DND-41 (cell line): ENCODE measurements around the gene FGFR3.

ENCODE experiments used
- ATAC-seq: fragments of 200-7000 bp; cut with Tn5 transposase; 3 replicates; pipeline ENCODE4 v1.9.1; 2021; ENCODE audit warnings: low read depth; ENCODE audit not compliant: insufficient read depth
- DNase-seq: peaks from one replicate; pipeline ENCODE4 v3.0.0-alpha.2; 2020
- H2AFZ ChIP-seq: 2 replicates; pipeline ENCODE4 v1.6.0; 2012; ENCODE audit warnings: low read depth, low read length
- H3K27ac ChIP-seq: 2 replicates; pipeline ENCODE4 v1.5.1; 2012; ENCODE audit warnings: low read length, inconsistent platforms
- H3K27me3 ChIP-seq: fragments of 200-600 bp; sonication (generic); 2 replicates; pipeline ENCODE4 v1.6.0; 2012; ENCODE audit warnings: low read length, mild to moderate bottlenecking, inconsistent platforms; ENCODE audit not compliant: insufficient read depth, poor library complexity
- H3K36me3 ChIP-seq: 2 replicates; pipeline ENCODE4 v1.5.1; 2012; ENCODE audit warnings: low read length, inconsistent platforms; ENCODE audit not compliant: insufficient read depth
- H3K4me1 ChIP-seq: 2 replicates; pipeline ENCODE4 v1.5.1; 2012; ENCODE audit warnings: mild to moderate bottlenecking, low read length; ENCODE audit not compliant: insufficient read depth
- H3K4me2 ChIP-seq: 2 replicates; pipeline ENCODE4 v1.6.0; 2012; ENCODE audit warnings: mild to moderate bottlenecking, moderate library complexity, low read length, inconsistent platforms; ENCODE audit not compliant: insufficient read depth
- H3K4me3 ChIP-seq, 2 experiments: fragments of 200-600 bp in 1 of 2; shearing (Covaris generic) in 1 of 2; 2 replicates each; pipeline ENCODE4 v1.5.1; 2012 to 2016; ENCODE audit warnings: inconsistent platforms in 2 of 2, low read length in 2 of 2, mild to moderate bottlenecking in 2 of 2, low read depth in 1 of 2, moderate library complexity in 1 of 2
- H3K79me2 ChIP-seq: 2 replicates; pipeline ENCODE4 v1.6.0; 2012; ENCODE audit warnings: low read length, inconsistent platforms; ENCODE audit not compliant: insufficient read depth
- H3K9ac ChIP-seq: 2 replicates; pipeline ENCODE4 v1.6.0; 2012; ENCODE audit warnings: low read depth, mild to moderate bottlenecking, inconsistent platforms, low read length, moderate library complexity
- H3K9me3 ChIP-seq: 2 replicates; pipeline ENCODE4 v1.5.1; 2012; ENCODE audit warnings: low read length, moderate library complexity, mild to moderate bottlenecking, inconsistent platforms; ENCODE audit not compliant: insufficient read depth, severe bottlenecking
- H4K20me1 ChIP-seq: 2 replicates; pipeline ENCODE4 v1.6.0; 2012; ENCODE audit warnings: low read length; ENCODE audit not compliant: insufficient read depth
- EZH2 ChIP-seq: IDR thresholded peaks from 3 replicates; pipeline ENCODE4 v1.6.1; 2012; ENCODE audit warnings: borderline replicate concordance, low read depth, mild to moderate bottlenecking, moderate library complexity, low read length, inconsistent platforms; ENCODE audit not compliant: severe bottlenecking
- TF ChIP-seq, protein P1 (sequence below): IDR thresholded peaks from 2 replicates; pipeline ENCODE4 v1.5.1; 2012; ENCODE audit warnings: borderline replicate concordance, low read length, moderate library complexity, mild to moderate bottlenecking; ENCODE audit not compliant: poor library complexity, severe bottlenecking; ENCODE audit errors: extremely low read depth

Gene FGFR3

GRCh38 chr4:1778642-1779392 lies 14.3 kb upstream of the FGFR3 start:
- H3K4me3 ChIP-seq, result no peak overlapping the region
- ATAC-seq, result no peak
- H2AFZ ChIP-seq, result no peak overlapping the region
- TF ChIP-seq EZH2, result no peak
- TF ChIP-seq, protein P1, sequence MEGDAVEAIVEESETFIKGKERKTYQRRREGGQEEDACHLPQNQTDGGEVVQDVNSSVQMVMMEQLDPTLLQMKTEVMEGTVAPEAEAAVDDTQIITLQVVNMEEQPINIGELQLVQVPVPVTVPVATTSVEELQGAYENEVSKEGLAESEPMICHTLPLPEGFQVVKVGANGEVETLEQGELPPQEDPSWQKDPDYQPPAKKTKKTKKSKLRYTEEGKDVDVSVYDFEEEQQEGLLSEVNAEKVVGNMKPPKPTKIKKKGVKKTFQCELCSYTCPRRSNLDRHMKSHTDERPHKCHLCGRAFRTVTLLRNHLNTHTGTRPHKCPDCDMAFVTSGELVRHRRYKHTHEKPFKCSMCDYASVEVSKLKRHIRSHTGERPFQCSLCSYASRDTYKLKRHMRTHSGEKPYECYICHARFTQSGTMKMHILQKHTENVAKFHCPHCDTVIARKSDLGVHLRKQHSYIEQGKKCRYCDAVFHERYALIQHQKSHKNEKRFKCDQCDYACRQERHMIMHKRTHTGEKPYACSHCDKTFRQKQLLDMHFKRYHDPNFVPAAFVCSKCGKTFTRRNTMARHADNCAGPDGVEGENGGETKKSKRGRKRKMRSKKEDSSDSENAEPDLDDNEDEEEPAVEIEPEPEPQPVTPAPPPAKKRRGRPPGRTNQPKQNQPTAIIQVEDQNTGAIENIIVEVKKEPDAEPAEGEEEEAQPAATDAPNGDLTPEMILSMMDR, result no peak
- no peaks in the 10 kb centered on the region for H3K79me2 ChIP-seq
- no peaks in the 10 kb centered on the region for H3K9me3 ChIP-seq
- no peak overlapping the region for H3K9ac ChIP-seq
- no peak for DNase-seq
- no peak overlapping the region for H3K4me2 ChIP-seq
- no peaks in the 10 kb centered on the region for H3K27me3 ChIP-seq
- H4K20me1 ChIP-seq, result peaks cover 10% of the 10 kb centered on the region
- no peaks in the 10 kb centered on the region for H3K4me1 ChIP-seq
- no peaks in the 10 kb centered on the region for H3K36me3 ChIP-seq
- no peak overlapping the region for H3K27ac ChIP-seq

DNA sequence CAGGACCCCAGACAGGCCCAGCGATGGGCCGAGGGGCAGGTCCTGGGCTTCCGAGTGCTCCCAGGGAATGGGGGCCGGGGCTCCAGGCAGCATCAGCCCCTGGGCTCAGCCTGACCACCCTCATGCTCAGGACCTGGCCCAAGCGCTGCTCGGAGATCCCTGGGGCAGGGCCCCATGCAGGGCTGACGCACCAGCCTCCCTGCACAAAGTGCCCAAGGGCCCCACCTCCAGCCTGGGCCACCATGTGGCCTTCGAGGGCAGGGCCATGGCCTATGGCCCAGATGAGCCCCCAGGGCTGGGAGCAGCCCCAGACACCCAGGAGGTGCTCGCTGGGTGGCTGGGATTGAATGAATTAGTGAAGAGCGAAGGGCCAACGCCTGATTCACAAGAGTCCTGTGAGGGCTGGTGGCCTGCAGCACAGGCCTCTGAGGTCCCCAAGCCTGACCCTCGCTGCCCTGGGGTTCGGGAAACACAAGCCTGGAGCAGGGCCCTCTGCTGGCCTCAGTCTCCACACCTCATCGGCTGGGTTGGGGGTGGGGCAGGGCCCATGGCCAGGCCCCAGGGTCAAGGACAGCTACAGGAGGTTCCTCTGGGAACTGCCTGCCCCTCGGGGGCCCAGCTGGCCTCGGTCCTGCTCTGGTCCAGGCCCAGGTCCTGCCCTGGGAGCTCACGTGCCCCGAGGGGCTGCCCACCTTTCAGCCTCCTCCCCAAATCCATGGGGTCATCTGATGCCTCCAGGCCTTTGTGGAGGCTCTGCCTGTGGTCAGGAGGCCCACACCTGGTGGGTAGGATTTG lies 13.3 kb upstream of the FGFR3 start:
- no peak overlapping the region for H2AFZ ChIP-seq
- H3K9ac ChIP-seq, result no peak overlapping the region
- H3K4me3 ChIP-seq, result no peak overlapping the region
- no peaks in the 10 kb centered on the region for H3K4me1 ChIP-seq
- no peaks in the 10 kb centered on the region for H3K79me2 ChIP-seq
- no peak overlapping the region for H3K4me2 ChIP-seq
- peaks cover 4% of the 10 kb centered on the region for H4K20me1 ChIP-seq
- H3K9me3 ChIP-seq, result no peaks in the 10 kb centered on the region
- H3K27me3 ChIP-seq, result no peaks in the 10 kb centered on the region
- H3K27ac ChIP-seq, result no peak overlapping the region
- no peaks in the 10 kb centered on the region for H3K36me3 ChIP-seq
- ATAC-seq (no peak), DNase-seq (no peak)
- TF ChIP-seq EZH2, result no peak
- TF ChIP-seq, protein P1, result no peak

DNA sequence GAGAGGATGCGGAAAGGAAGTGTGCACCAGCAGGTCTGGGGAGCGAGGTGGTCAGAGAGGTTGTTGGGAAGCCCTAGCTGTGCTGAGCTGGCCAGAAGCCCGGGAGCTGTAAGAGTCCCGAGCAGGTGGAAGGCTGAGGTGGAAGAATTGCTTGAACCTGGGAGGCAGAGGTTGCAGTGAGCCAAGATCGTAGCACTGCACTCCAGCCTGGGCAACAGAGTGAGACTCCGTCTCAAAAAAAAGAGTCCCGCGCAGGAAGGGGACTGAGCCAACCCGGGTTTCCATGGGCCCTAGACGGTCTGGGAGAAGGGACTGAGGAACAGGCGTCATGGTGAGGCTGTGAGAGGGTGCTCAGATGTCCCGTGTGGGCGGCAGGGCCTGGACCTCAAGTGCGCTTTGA lies 12.7 kb upstream of the FGFR3 start:
- H3K27me3 ChIP-seq, result no peaks in the 10 kb centered on the region
- peaks cover 7% of the 10 kb centered on the region for H4K20me1 ChIP-seq
- H3K27ac ChIP-seq, result no peak overlapping the region
- ATAC-seq (no peak), DNase-seq (no peak)
- TF ChIP-seq, protein P1, result no peak
- TF ChIP-seq EZH2, result no peak
- H3K9ac ChIP-seq, result no peak overlapping the region
- no peak overlapping the region for H3K4me2 ChIP-seq
- no peaks in the 10 kb centered on the region for H3K4me1 ChIP-seq
- no peaks in the 10 kb centered on the region for H3K79me2 ChIP-seq
- no peaks in the 10 kb centered on the region for H3K9me3 ChIP-seq
- no peaks in the 10 kb centered on the region for H3K36me3 ChIP-seq
- no peak overlapping the region for H3K4me3 ChIP-seq
- no peak overlapping the region for H2AFZ ChIP-seq
